HG02759 (cell line): ENCODE data around the gene VWC2.

Source experiments
- ATAC-seq: cut with Tn5 transposase; IDR thresholded peaks from one replicate; pipeline ENCODE4 v1.9.1; 2021; ENCODE audit warnings: mild to moderate bottlenecking, moderate library complexity; ENCODE audit not compliant: unreplicated experiment

The VWC2 gene

DNA sequence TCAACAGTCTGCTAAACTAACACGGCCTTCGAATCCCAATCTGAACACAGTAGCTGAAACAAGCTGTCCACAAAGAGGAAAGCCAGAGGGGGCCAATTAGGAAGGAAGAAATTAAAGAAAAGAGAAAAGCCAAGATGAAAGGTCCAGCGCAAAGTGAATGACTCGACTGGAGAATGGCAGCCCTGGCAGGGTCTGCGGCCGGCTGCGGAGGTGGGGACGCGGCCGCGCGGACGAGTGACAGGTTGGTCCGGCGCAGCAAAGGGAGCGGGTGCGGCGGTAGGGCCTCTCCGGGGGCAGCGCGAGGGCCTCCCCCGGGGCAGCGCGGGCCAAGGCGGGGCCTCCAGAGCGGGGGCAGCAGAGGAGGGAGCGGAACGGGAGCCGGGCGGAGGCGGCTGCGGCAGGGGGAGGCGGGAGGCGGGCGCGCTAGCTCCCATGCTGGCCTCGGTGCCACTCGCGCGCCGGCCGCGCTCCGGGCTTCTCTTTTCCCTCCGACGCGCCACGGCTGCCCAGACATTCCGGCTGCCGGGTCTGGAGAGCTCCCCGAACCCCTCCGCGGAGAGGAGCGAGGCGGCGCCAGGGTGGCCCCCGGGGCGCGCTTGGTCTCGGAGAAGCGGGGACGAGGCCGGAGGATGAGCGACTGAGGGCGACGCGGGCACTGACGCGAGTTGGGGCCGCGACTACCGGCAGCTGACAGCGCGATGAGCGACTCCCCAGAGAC lies at the start of gene VWC2:
Gene VWC2, plus strand, starts transcription at position 421 of the 718 bp plus-strand sequence. CDS start 1,798 bp downstream, outside the sequence.
- ATAC-seq, result no peak

DNA sequence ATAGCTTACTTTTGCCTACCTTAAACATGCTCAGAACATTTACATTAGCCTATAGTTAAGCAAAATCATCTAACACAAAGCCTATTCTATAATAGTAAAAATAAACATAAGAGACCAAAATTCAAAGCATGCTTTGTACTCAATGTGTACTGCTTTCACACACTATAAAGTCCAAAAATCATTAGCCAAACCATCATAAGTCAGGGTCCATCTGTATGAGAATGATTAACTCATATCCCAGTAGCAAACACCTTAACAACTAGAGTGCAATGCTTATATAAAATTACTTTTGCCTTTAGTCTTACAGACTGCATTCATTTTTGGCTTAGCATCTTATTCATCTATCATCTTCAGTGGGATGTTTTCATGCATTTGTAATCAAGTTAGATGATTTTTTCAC lies 49.4 kb upstream of the VWC2 start:
- no peak for ATAC-seq

DNA sequence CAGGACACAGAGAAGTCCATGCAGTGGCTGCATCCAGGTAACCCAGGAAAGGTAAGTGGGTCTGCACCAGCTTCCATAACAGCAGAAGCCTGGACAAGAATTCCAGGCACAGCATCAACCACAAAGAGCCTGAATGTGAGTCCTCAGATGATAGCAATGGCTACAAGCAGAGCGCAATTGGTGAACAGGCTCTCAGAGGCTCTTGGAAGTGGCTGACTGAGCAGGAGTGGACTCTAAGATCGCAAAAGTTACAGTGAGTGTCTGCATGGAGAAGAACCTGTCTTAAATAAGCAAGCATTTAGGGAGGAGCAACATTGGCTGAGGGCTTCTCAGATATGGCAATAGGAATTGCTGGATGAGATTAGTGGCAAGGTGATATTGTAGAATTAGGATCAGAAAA lies 41.6 kb upstream of the VWC2 start:
- no peak for ATAC-seq

DNA sequence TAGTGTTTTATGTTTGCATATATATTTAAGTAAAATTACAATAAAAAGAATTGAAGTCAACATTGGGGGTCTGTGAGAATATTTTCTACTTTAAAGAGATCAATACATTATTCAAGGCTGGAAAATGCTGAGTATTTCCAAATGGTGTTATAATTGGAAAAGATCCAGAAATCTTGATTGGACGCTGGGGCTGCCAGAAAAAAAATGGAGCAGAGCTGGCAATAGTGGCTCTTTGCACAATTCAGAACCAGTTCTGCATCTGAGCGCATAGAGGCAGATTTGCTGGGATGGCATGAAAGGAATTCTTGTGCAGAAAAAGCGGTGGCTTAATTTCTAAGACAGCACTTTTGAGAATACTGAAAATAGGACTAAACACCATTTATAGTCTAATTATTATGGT lies 10.8 kb upstream of the VWC2 start:
- ATAC-seq, result no peak

DNA sequence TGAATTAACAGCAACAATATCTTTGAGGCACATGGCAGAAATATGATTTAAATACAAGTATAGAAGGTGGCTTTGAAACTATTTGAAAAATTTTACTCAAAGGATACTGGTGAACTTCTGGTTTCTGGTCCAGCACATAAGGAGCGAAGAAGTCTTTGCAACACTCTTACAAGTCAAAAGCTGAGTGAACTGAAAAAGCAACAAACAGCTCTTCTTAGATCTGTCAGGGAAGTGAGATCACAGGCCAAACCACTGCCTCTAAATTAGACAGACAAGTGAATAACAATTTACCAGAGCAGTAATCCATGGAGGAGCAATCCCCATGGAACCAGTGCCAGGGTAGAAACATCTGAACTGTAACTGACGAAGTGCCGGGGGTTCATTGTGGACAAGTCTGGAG lies 9.6 kb upstream of the VWC2 start:
- no peak for ATAC-seq

DNA sequence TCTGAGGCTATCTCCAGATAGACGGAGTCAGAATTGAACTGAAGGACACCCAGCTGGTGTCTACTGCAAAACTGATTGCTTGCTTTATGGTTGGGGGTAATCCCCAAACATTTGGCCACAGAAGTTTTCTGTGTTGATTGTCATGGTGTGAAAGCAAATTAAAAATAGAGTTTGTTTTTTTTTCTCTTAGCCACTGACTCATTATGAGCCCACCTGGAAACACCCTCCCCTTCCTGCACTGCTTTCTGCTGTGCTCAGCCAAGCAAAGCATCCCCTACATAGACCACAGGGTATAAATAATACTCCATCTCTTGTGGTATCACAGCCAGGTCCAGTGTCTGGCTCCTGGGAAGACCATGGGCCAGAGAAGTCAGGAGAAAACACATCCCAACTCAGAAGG lies 6.5 kb upstream of the VWC2 start:
- peak; percentile 87 for ATAC-seq

DNA sequence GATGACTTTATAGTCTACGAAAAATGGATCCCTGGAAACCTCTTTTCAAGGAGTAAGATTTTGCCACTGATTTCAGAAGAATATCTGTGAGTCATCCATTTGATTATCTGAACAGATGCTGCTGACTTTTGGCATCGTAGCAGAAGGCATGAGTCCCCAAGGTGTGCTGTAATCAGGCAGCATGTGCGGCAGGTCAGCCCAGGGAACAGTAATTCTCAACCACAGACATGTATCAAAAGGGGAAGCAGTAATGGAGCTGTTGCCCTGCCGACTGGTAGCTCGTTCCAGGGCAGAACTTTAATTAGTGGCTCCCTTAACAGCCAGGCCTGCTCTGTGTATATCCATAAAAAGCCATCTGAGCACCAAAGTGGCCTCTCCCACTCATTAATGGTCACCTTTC lies 5.7 kb upstream of the VWC2 start:
- peak; percentile 20 for ATAC-seq

DNA sequence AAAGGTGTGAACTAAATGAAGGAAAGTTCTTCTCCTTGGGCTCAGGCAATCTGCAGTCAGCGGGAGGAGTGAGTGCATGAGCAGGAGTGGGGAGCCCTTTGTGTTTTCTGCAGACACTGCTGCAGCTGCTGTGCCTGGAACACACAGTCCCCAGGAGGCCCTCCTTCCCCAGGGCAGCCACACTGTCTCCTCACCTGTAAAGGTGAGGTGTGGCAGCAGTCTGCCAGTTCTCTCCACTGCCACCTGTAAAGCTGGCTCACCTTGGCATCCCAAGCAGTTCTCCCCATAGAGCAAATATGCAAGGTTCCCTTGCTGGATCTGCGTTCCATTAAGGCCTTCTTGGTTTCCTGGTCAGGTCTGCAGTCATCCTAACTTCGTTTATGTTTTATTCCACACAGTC lies 5.2 kb upstream of the VWC2 start:
- ATAC-seq, result no peak

DNA sequence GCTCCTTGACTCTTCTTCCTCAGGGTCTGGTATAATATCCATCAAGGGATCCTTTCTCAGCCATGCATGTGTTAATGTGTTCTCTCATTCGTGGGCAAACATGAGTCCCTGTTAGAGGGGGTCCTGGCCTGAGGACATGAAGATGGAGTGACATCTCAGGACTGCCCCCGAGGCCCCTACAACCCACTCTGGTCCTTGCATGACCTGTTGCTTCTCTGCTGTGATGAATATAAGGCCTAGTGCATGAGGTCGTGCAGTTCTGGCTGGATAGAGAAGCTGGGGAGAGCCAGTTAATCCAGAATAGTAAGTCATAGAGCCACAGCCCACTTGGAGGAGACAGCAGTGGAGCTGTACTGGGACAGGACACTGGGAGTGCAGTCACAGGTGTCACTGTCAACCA lies 4.6 kb upstream of the VWC2 start:
- ATAC-seq, result no peak

DNA sequence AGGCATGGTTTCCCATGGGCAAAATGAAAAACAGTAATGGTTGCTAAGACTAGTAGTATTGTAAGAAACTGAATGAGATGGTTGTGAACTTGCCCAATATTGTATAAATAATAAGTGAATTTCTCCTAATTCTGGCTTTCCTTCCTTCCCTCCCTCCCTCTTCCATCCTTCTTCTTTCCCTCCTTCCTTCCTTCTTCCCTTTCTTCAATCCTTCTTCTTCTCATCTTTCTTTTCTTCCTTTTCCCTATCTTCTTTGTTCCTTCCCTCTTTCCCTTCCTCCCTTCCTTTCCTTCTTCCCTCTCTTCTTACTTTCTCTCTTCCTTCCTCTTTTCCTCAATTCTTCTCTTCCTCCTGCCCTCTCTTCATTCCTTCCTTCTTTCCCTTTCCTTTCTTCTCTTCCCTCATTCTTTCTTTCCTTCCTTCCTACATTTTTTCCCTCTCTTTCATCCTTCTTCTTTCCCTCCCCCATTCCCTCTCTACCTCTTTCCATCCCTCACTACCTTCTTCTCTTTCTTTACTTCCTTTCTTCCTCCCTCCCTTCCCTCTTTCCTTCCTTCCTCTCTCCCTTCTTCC lies 4.1 kb upstream of the VWC2 start:
- no peak for ATAC-seq

DNA sequence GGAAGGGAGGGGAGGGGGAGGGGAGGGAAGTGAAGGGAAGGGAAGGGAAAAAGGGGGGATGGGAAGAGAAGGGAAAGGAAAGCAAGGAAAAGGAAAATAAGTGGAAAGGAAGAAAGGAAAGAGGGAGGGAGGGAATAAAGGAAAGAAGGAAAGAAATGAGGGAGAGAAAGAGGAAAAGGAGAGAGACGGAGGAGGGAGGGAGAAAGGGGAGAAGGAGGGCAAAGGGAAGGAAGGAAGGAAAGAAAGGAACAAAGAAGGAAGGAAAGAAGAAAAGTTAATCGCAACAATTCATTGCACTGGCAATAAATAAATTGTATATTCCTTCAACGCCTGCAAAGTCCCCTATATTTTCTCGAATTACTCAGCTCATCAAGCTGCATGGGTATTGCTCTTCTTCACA lies 2.6 kb upstream of the VWC2 start:
- ATAC-seq, result no peak

DNA sequence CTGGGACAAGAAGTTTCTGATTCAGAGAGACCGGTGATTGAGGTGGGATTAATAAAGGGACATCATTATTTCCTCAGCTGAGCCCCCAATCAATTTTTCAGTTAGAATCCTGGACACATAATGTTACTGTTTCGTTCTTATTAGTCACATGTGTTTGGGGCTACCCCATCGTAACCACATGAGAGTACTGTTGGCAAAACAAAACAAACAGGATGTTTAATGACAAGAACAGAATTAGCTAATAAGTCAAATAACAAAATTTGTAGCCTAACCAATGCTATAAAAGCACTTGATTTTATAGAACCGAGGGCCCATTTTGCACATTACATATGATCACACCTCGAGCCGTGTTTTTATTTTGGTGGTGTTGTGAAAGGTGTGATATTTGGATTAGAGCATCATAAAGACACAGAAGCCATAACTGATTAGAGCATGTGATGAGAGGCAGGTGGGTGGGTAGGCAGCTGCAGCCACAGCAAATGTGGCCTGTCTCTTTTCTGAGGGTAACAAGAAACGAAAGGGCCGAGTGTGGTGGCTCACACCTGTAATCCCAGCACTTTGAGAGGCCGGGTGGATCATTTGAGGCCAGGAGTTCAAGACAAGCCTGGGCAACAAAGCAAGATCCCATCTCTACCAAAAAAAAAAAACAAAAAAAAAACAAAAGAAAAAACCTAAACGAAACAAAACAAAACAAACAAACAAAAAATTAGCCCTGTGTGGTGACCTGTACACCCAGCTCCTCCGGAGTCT lies 1.8 kb upstream of the VWC2 start:
- ATAC-seq, result peak; percentile 27

DNA sequence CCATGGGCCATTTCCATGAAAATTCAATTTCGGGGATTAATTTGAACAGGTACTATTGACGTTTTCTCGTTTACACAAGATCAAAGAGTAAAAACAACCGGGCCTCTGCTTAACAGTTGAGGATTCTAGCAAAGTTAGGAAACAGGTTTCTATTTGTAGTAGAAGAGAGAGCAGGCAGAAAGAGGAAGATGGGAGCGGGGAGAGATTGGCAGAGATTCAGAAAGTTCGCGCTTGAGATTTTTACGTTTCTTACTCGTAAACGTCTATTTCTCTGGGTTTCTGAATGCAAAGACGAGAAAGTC lies 571 bp upstream of the VWC2 start:
- ATAC-seq, result no peak

DNA sequence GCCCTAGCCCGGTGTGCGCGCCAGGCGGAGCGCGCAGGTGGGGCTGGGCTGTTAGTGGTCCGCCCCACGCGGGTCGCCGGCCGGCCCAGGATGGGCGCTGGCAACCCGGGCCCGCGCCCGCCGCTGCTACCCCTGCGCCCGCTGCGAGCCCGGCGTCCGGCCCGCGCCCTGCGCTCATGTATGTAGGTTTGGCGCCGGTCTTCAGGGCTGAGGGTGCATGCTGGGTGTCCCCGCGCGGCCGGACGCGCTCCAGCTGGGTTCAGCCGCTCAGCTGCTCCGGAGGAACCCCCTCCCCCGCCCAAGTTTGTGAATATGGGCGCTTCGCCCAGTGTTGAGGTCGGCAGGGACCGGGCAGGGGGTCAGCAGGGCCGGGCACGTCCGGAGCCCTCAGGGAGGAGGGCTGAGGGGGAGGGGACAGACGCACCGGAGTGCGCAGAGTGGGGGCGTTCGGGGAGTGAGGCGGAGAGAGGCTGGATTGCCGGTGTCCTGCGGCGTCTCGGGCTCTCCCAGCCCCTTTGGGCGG lies 559 bp downstream of the VWC2 start:
- ATAC-seq, result no peak

DNA sequence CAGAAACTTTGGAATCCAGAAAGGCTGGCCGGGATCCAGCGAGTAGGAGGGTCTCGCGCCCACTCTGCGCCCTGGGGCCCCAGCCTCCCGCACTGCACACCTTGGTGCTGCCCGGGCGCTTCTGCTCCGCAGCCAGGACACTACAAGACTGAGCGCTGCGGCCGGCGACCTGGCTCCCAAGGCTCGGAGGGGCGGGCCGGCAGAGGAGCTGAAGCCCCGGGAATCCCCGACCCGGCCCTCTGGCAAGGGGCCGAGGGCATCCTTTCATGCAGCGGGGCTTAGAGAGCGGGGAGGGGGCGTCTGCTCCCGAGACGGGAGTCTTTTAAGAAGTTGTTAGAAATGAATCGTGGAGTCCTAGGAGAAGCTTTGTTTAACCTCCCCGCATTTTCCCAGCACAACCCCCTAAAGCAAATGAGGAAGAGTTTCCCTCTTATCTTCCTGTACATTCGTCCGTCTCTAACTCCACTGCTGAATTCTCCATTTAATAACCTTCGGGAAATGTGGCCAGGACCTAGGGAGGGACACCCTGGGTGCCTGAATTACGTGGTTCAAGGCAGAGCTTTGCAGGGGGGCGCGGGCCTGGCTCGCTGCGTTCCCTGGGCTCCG lies 1.1 kb downstream of the VWC2 start:
- no peak for ATAC-seq

DNA sequence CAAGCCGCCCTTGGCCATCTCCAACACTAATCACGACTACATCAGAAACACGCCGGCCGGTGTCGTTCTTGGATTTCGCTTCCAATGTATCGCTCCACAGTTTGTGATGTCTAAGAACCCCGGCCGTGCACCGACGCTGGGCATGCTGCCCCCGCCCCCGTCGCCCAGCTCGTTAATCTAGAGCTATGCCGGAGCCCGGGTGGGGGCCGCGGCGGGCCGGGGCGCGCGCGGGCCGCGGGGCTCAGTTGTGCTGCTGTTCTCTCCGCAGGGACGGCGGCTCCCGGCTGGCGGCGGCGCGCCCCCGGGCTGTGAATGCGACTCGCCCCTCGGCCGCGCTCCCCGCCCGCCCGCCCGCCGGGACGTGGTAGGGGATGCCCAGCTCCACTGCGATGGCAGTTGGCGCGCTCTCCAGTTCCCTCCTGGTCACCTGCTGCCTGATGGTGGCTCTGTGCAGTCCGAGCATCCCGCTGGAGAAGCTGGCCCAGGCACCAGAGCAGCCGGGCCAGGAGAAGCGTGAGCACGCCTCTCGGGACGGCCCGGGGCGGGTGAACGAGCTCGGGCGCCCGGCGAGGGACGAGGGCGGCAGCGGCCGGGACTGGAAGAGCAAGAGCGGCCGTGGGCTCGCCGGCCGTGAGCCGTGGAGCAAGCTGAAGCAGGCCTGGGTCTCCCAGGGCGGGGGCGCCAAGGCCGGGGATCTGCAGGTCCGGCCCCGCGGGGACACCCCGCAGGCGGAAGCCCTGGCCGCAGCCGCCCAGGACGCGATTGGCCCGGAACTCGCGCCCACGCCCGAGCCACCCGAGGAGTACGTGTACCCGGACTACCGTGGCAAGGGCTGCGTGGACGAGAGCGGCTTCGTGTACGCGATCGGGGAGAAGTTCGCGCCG lies 1.9 kb downstream of the VWC2 start:
- no peak for ATAC-seq

DNA sequence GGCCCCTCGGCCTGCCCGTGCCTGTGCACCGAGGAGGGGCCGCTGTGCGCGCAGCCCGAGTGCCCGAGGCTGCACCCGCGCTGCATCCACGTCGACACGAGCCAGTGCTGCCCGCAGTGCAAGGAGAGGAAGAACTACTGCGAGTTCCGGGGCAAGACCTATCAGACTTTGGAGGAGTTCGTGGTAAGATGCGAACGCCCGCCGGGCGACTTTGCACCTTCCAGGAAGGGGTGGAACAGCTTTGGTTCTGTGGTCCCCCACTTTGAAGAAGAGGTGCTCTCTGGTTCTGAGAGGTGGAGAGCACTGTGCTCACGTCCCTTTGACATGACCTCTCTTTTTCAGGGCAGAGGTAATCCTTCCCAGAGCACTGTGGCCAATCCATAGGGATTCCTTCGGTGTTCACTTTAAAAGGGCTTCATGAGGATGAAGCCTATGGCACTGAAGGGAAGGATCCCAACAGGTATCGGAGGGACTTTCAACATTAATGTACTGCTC lies 2.6 kb downstream of the VWC2 start:
- ATAC-seq, result no peak

DNA sequence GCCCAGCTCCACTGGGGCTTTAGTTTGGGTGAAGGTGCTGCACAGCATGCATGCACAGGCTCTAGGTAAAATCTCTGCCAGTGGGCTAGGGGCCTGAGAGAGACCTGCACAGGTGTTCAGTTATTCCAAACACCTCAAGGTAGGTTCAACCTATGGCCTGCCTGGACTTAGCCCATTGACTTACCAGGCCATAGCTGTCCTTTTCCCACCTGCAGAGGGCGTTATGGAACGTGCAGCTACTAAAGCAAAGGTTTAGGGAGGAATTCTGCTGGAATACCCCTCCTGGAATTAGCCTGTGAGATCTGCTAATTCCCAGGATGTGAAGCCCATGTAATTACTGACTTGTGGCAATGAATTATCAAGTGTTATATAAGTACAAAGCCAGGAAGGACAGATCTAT lies 3.6 kb downstream of the VWC2 start:
- ATAC-seq, result no peak

DNA sequence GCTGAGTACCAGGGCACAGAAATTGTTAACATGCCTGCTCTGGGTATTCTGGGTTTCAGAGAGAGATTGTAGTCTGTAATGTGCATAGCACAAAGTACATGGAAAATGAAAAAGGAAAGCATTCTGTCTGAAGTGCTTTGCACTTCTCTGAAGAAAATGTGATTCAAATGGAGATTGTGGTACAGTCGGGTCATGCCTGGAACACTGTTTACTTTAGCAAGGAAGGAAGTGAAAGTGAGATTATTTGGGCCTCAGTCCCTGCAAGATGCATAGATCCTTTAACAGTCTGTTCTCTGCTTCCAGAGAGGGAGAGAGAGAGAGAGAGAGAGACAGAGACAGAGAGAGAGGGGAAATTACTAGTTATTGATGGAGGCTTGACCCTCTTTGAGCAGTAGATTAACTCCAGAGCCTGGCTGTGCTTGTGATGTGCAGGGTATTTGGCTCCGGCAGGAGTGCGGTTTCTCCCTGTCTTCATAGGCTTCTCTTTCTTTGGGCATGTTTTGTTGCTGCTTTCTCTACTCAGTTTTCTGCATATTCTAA lies 5.4 kb downstream of the VWC2 start:
- ATAC-seq, result peak; percentile 36

DNA sequence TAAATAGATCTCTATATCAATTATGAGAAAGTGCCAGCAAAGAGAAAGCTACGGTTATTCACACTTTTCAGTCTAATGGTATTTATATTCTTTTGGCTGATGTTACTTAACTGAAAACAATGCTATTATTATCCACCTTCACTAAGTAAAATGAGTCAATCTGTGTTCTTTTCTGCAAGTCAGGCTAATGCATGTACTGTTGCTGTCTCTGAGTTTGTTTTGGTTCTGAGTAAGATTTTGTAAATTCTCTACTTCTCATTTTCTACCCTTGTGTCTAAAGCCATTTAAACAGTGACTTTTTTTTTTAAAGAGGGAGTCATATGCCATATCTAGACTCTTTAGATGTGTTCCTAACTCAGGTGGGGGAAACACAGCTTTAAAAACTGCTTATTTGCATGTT lies 7.5 kb downstream of the VWC2 start:
- no peak for ATAC-seq
